CD4-positive, CD25-positive, alpha-beta regulatory T cell (primary cell): ENCODE results near the gene ZNF141. TPM values are rescaled to one million over a fixed set of nuclear protein-coding genes. Genes with fewer than 3 reads are reported as not detected.
"Not testable (repeated sequence)": the region's sequence is repeated elsewhere in the genome, so short reads cannot be mapped to it uniquely, and the experiment has no call there.

ENCODE experiments used
- ATAC-seq, 2 donors: fragments of 150-1000 bp; cut with Tn5 transposase; one replicate each; pipeline ENCODE4 v1.10.0; 2021; ENCODE audit warnings: low read depth in 2 of 2, moderate number of reproducible peaks in 2 of 2, moderate library complexity in 1 of 2
- DNase-seq, 3 donors: peaks; one replicate each; pipeline versions ENCODE4 v3.0.0 to v3.0.0-alpha.2; 2012 to 2022; ENCODE audit warnings: mixed read lengths in 1 of 3
- H3K27ac ChIP-seq: one replicate; pipeline ENCODE4 v1.7.0; 2013; ENCODE audit warnings: mild to moderate bottlenecking, low read length; ENCODE audit not compliant: insufficient read depth, poor library complexity, severe bottlenecking
- H3K27me3 ChIP-seq: one replicate; pipeline ENCODE4 v1.7.0; 2013; ENCODE audit warnings: low read length; ENCODE audit not compliant: control insufficient read depth, insufficient read depth
- H3K36me3 ChIP-seq: one replicate; pipeline ENCODE4 v1.7.0; 2013; ENCODE audit warnings: mild to moderate bottlenecking, low read length, moderate library complexity; ENCODE audit not compliant: control insufficient read depth, insufficient read depth
- H3K4me1 ChIP-seq: 2 replicates; pipeline ENCODE4 v1.7.0; 2013; ENCODE audit warnings: mild to moderate bottlenecking, low read length; ENCODE audit not compliant: insufficient read depth, control insufficient read depth, poor library complexity, severe bottlenecking
- H3K4me3 ChIP-seq: one replicate; pipeline ENCODE4 v1.7.0; 2013; ENCODE audit warnings: low read depth, mild to moderate bottlenecking, low read length, moderate library complexity
- H3K9me3 ChIP-seq, 2 experiments: 1 replicate in 1 of 2; 2 replicates in 1 of 2; pipeline ENCODE4 v1.7.0; 2013; ENCODE audit warnings: low read length in 2 of 2, mild to moderate bottlenecking in 1 of 2, moderate library complexity in 1 of 2; ENCODE audit not compliant: control insufficient read depth in 2 of 2
- H3K27ac Mint-ChIP-seq, 3 donors: one replicate each; pipeline ENCODE4 v1.8.0; 2020 to 2022; ENCODE audit warnings: mild to moderate bottlenecking in 3 of 3, mixed read lengths in 3 of 3, moderate library complexity in 2 of 3
- H3K27me3 Mint-ChIP-seq: one replicate; pipeline ENCODE4 v1.8.0; 2022; ENCODE audit warnings: mild to moderate bottlenecking, mixed read lengths
- H3K36me3 Mint-ChIP-seq: one replicate; pipeline ENCODE4 v1.8.0; 2020; ENCODE audit warnings: mixed read lengths
- H3K4me1 Mint-ChIP-seq, 4 donors: one replicate each; pipeline ENCODE4 v1.8.0; 2020 to 2022; ENCODE audit warnings: mixed read lengths in 4 of 4, mild to moderate bottlenecking in 1 of 4
- H3K4me3 Mint-ChIP-seq, 4 donors: one replicate each; pipeline ENCODE4 v1.8.0; 2020 to 2022; ENCODE audit warnings: mild to moderate bottlenecking in 4 of 4, mixed read lengths in 4 of 4, moderate library complexity in 3 of 4
- H3K9me3 Mint-ChIP-seq, 7 donors: one replicate each; pipeline ENCODE4 v1.8.0; 2020 to 2022; ENCODE audit warnings: mixed read lengths in 7 of 7, mild to moderate bottlenecking in 3 of 7, moderate library complexity in 2 of 7
- polyA plus RNA-seq, 4 donors: library from polyadenylated mRNA; unstranded; fragments of 300-500 nt; fragmentation: Illumina TruSeq; gene quantifications; one replicate each; pipeline ENCODE4 v1.2.3, GENCODE V29; 2021
- total RNA-seq: library from RNA; stranded (reverse); gene quantifications from one replicate; pipeline ENCODE4 v1.2.3, GENCODE V29; 2022

Gene ZNF141
- total and polyA plus RNA-seq, 5 donors from 2014 or later, result 8.2 to 17.3 (median 11.3) TPM

DNA sequence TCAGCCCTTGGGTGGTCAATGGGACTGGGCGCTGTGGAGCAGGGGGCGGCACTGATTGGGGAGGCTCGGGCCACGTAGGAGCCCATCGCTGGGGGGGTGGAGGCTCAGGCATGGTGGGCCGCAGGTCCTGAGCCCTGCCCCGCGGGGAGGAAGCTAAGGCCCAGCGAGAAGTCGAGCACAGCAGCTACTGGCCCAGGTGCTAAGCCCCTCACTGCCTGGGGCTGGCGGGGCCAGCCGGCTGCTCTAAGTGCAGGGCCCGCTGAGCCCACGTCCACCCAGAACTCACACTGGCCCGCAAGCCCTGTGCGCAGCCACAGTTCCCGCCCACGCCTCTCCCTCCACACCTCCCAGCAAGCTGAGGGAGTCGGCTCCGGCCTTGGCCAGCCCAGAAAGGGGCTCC, 66.4 kb downstream of the ZNF141 start:
- H3K9me3 ChIP-seq, result peaks cover 26 to 65% of the 10 kb centered on the region in 2 experiments

DNA sequence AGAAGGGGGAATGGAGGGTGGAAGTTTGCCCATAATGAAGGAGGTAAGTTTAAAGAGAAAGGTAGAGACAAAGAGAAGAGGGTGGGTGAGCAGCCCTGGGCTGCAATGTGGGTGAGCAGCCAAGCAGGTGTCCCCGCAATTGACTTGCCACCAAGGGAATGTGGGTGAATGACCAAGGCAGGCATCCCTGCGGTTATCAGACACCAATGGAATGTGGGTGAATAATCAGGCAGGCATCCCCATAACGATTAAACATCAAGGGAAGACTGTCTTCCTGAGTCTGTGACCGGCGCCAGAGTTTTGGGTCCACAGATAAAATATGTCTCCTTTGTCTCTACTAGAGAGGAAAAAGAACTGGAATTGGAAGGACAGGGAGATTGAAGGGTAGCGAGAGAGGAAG, 70.7 kb downstream of the ZNF141 start:
- Mint-ChIP-seq H3K36me3 (peaks cover 24% of the 10 kb centered on the region), H3K9me3 (peaks cover 3 to 72% (median 43%) of the 10 kb centered on the region in 7 donors)
- not testable (repeated sequence) for H3K4me3 ChIP-seq, H3K27ac Mint-ChIP-seq, H3K27me3 ChIP-seq, H3K27me3 Mint-ChIP-seq, H3K4me3 Mint-ChIP-seq, H3K4me1 Mint-ChIP-seq, H3K4me1 ChIP-seq, ATAC-seq, DNase-seq, H3K36me3 ChIP-seq, H3K27ac ChIP-seq
- peaks cover 29 to 71% of the 10 kb centered on the region in 2 experiments for H3K9me3 ChIP-seq

More for the DNA sequence above, 66.4 kb downstream of the ZNF141 start:
- Mint-ChIP-seq H3K36me3 (peaks cover 31% of the 10 kb centered on the region), H3K4me1 (no peaks in the 10 kb centered on the region), H3K9me3 (peaks cover 3 to 44% (median 31%) of the 10 kb centered on the region in 7 donors), H3K27me3 (no peaks in the 10 kb centered on the region), H3K4me3 (no peak overlapping the region), H3K27ac (no peak overlapping the region)
- Histone ChIP-seq H3K27me3 (no peaks in the 10 kb centered on the region), H3K4me1 (no peaks in the 10 kb centered on the region), H3K36me3 (no peaks in the 10 kb centered on the region), H3K4me3 (no peak overlapping the region), H3K27ac (no peak overlapping the region)
- no peak for ATAC-seq
- DNase-seq, result no peak

DNA sequence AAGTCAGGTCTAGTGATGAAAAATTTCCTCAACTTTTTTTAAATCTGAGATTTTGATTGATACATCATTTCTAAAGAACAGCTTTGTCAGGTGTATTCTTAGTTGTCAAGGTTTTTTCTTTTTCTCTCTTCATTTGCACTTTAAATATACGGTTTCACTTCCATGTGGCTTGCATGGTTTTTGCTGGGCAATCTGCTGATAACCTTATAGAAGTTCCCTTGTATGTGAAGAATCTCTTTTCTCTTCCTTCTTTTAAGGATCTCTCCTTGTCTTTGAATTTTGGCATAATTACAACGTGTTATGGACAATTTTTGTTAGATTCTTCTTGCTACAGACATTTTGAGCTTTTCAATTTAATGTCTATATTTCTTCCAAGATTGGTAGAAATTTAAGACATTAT, 85.0 kb downstream of the ZNF141 start:
- Histone ChIP-seq H3K4me1 (no peaks in the 10 kb centered on the region), H3K27me3 (no peaks in the 10 kb centered on the region), H3K9me3 (peaks cover 80 to 90% of the 10 kb centered on the region in 2 experiments), H3K27ac (no peak overlapping the region), H3K36me3 (no peaks in the 10 kb centered on the region), H3K4me3 (no peak overlapping the region)
- ATAC-seq (no peak), DNase-seq (no peak)
- Mint-ChIP-seq H3K4me3 (no peak overlapping the region), H3K27ac (no peak overlapping the region), H3K27me3 (no peaks in the 10 kb centered on the region), H3K9me3 (peaks cover 0 to 68% (median 28%) of the 10 kb centered on the region in 7 donors), H3K36me3 (peaks cover 9% of the 10 kb centered on the region), H3K4me1 (no peaks in the 10 kb centered on the region)

Other genes with a start within 250 kb of the ZNF141 start
- gene ZNF718, start 213.3 kb upstream of the ZNF141 start, total RNA-seq, result 5.5 TPM
- gene ZNF718, start 213.3 kb upstream of the ZNF141 start, polyA plus RNA-seq, result 1 to 10 TPM; 2.3 to 5.0 (median 4.5) TPM
- not detected for gene ZNF732, start 32.3 kb upstream of the ZNF141 start, total RNA-seq
- not detected for gene ZNF732, start 32.3 kb upstream of the ZNF141 start, polyA plus RNA-seq
- gene ZNF721, start 161.3 kb downstream of the ZNF141 start, total RNA-seq, result 37.8 TPM
- gene ZNF721, start 161.3 kb downstream of the ZNF141 start, polyA plus RNA-seq, result 10 to 100 TPM; 36.8 to 44.8 (median 37.9) TPM
- 80.6 TPM for gene PIGG, start 161.4 kb downstream of the ZNF141 start, total RNA-seq
- gene PIGG, start 161.4 kb downstream of the ZNF141 start, polyA plus RNA-seq, result 10 to 100 TPM; 28.3 to 32.8 (median 31.0) TPM
- gene TMEM271, start 238.5 kb downstream of the ZNF141 start, total RNA-seq, result not detected
- gene TMEM271, start 238.5 kb downstream of the ZNF141 start, polyA plus RNA-seq, result not detected